Uterus (tissue), 2 donors: Measurements from ENCODE around the gene CDC42BPG.

ENCODE experiments used
- CTCF ChIP-seq, 4 experiments: fragments of 200-600 bp in 2 of 4; fragments of 450-650 bp in 2 of 4; sonication (generic) in 2 of 4; IDR thresholded peaks; one replicate each; pipeline ENCODE4 v1.5.1; 2016 to 2019; ENCODE audit warnings: antibody characterized with exemption in 4 of 4, mild to moderate bottlenecking in 2 of 4, moderate library complexity in 1 of 4
- POLR2A ChIP-seq, 2 donors: fragments of 450-650 bp; IDR thresholded peaks; one replicate each; pipeline ENCODE4 v1.6.1; 2016; ENCODE audit warnings: antibody characterized with exemption in 2 of 2, mild to moderate bottlenecking in 1 of 2, moderate library complexity in 1 of 2

GRCh38 chr11:64890522-64890939 is 46.1 kb upstream of the CDC42BPG start:
- TF ChIP-seq CTCF (IDR thresholded peaks at IDR 0.05) (no peak), POLR2A (IDR thresholded peaks at IDR 0.05) (no peak)
